GM12874 (cell line): Measurements from ENCODE around the gene HBD.
"Not testable (repeated sequence)": the region's sequence is repeated elsewhere in the genome, so short reads cannot be mapped to it uniquely, and the experiment has no call there.

ENCODE experiments used
- CTCF ChIP-seq: IDR thresholded peaks from 2 replicates; pipeline ENCODE4 v1.5.1; 2011; ENCODE audit warnings: low read depth, mild to moderate bottlenecking, control low read depth, low read length, moderate library complexity; ENCODE audit not compliant: insufficient read depth

Gene HBD

GRCh38 chr11:5251746-5252145 lies 17.5 kb upstream of the HBD start:
- no peak for TF ChIP-seq CTCF

GRCh38 chr11:5250543-5251204 lies 16.4 kb upstream of the HBD start:
- TF ChIP-seq CTCF, result no peak

GRCh38 chr11:5249807-5250396 lies 15.6 kb upstream of the HBD start, which contains the start of gene HBG1:
HBG1 (minus strand) TSS chr11:5249857; CDS start chr11:5249804, 53 bp downstream.
- TF ChIP-seq CTCF, result not testable (repeated sequence)

- no peak for TF ChIP-seq CTCF
These were observed 13.3 kb upstream of the HBD start for GRCh38 chr11:5247472-5248192.

GRCh38 chr11:5246772-5247471 lies 12.6 kb upstream of the HBD start:
- TF ChIP-seq CTCF, result no peak

- no peak for TF ChIP-seq CTCF
These were observed 10.9 kb upstream of the HBD start for GRCh38 chr11:5245155-5245554.

GRCh38 chr11:5243816-5244180 lies 9.5 kb upstream of the HBD start:
- TF ChIP-seq CTCF, result no peak
